ENCODE results near the gene RGSL1. TPM values are rescaled to one million over a fixed set of nuclear protein-coding genes. Genes with fewer than 3 reads are reported as not detected.
A peak's percentile ranks its signal among the peaks of the same experiment; 100 is the strongest.

RGSL1 gene
- total RNA-seq, 1 experiment from 2014 or later, result not detected

- H3K27me3 ChIP-seq (replicated peaks; ENCODE audit: insufficient read depth, low read depth, low read length, poor library complexity), result no peaks in the 10 kb centered on the region
- no peak overlapping the region for H3K27ac ChIP-seq (ENCODE audit: low read depth, low read length, poor library complexity, severe bottlenecking)
- CTCF ChIA-PET, result interaction anchor here (0.5 to 4.9 kb wide), 9 partner anchors 66 to 511 kb away, joined by 3 to 69 read pairs (median 4); no protein-coding TSS in a partner anchor
- intact Hi-C loops (cut with micrococcal nuclease; ENCODE audit: unreplicated experiment), result loop anchor here (2.0 to 5.0 kb wide), 2 partner anchors 148 to 511 kb away; no protein-coding TSS in a partner anchor
- no TSS peak for BruUV-seq (replicated peaks)
- peaks cover 22% of the 10 kb centered on the region for H3K36me3 ChIP-seq (ENCODE audit: insufficient read depth, low read length, poor library complexity, severe bottlenecking)
- TF ChIP-seq EZH2 (IDR thresholded peaks at IDR 0.05; ENCODE audit: borderline replicate concordance, low read depth, low read length, poor library complexity, severe bottlenecking) (no peak), CTCF (conservative IDR thresholded peaks at IDR 0.05; ENCODE audit: low read depth, low read length) (peak; percentile 94)
- no peaks in the 10 kb centered on the region for H3K9me3 ChIP-seq (ENCODE audit: low read depth, low read length, poor library complexity, severe bottlenecking)
- peaks cover 5% of the 10 kb centered on the region for H3K4me1 ChIP-seq (ENCODE audit: insufficient read depth, low read length, poor library complexity, severe bottlenecking)
- POLR2A ChIA-PET (ENCODE audit: low non-redundant PET), result interaction anchor here (0.7 kb wide), 1 partner anchor 367 kb away, joined by 3 read pairs; no protein-coding TSS in a partner anchor
- peak; percentile 76 for DNase-seq (ENCODE audit: low spot score)
- no peak overlapping the region for H3K4me3 ChIP-seq (ENCODE audit: low read depth, low read length, poor library complexity, severe bottlenecking)
Measured at GRCh38 chr1:182595641-182596240, 145.8 kb downstream of the RGSL1 start.

- H3K27me3 ChIP-seq (replicated peaks; ENCODE audit: insufficient read depth, low read depth, low read length, poor library complexity), result no peaks in the 10 kb centered on the region
- no TSS peak for BruUV-seq (replicated peaks)
- DNase-seq (ENCODE audit: low spot score), result no peak
- CTCF ChIA-PET, result interaction anchor here (1.2 to 4.9 kb wide), 2 partner anchors 187 to 190 kb away, joined by 6 to 69 read pairs; no protein-coding TSS in a partner anchor
- peaks cover 17% of the 10 kb centered on the region for H3K4me1 ChIP-seq (ENCODE audit: insufficient read depth, low read length, poor library complexity, severe bottlenecking)
- H3K4me3 ChIP-seq (ENCODE audit: low read depth, low read length, poor library complexity, severe bottlenecking), result no peak overlapping the region
- no peak overlapping the region for H3K27ac ChIP-seq (ENCODE audit: low read depth, low read length, poor library complexity, severe bottlenecking)
- H3K9me3 ChIP-seq (ENCODE audit: low read depth, low read length, poor library complexity, severe bottlenecking), result no peaks in the 10 kb centered on the region
- no peak for TF ChIP-seq CTCF (conservative IDR thresholded peaks at IDR 0.05; ENCODE audit: low read depth, low read length)
- no peak for TF ChIP-seq EZH2 (IDR thresholded peaks at IDR 0.05; ENCODE audit: borderline replicate concordance, low read depth, low read length, poor library complexity, severe bottlenecking)
- POLR2A ChIA-PET (ENCODE audit: low non-redundant PET), result no interaction called here
- intact Hi-C loops (cut with micrococcal nuclease; ENCODE audit: unreplicated experiment), result loop anchor here (5.0 kb wide), 1 partner anchor 150 kb away; no protein-coding TSS in a partner anchor
- H3K36me3 ChIP-seq (ENCODE audit: insufficient read depth, low read length, poor library complexity, severe bottlenecking), result peaks cover 34% of the 10 kb centered on the region
Measured at GRCh38 chr1:182596934-182597333, 147.0 kb downstream of the RGSL1 start.

GRCh38 chr1:182598296-182598695 lies 148.3 kb downstream of the RGSL1 start:
- intact Hi-C loops (cut with micrococcal nuclease; ENCODE audit: unreplicated experiment), result loop anchor here (5.0 kb wide), 1 partner anchor 151 kb away; no protein-coding TSS in a partner anchor
- TF ChIP-seq CTCF (conservative IDR thresholded peaks at IDR 0.05; ENCODE audit: low read depth, low read length) (no peak), EZH2 (IDR thresholded peaks at IDR 0.05; ENCODE audit: borderline replicate concordance, low read depth, low read length, poor library complexity, severe bottlenecking) (no peak)
- Histone ChIP-seq H3K9me3 (ENCODE audit: low read depth, low read length, poor library complexity, severe bottlenecking) (no peaks in the 10 kb centered on the region), H3K4me1 (ENCODE audit: insufficient read depth, low read length, poor library complexity, severe bottlenecking) (peaks cover 28% of the 10 kb centered on the region), H3K27ac (ENCODE audit: low read depth, low read length, poor library complexity, severe bottlenecking) (no peak overlapping the region), H3K36me3 (ENCODE audit: insufficient read depth, low read length, poor library complexity, severe bottlenecking) (peaks cover 43% of the 10 kb centered on the region), H3K27me3 (replicated peaks; ENCODE audit: insufficient read depth, low read depth, low read length, poor library complexity) (no peaks in the 10 kb centered on the region), H3K4me3 (ENCODE audit: low read depth, low read length, poor library complexity, severe bottlenecking) (no peak overlapping the region)
- CTCF ChIA-PET, result interaction anchor here (1.1 to 1.2 kb wide), 3 partner anchors 184 to 188 kb away, joined by 3 to 6 read pairs (median 4); no protein-coding TSS in a partner anchor
- DNase-seq (ENCODE audit: low spot score), result no peak
- no TSS peak for BruUV-seq (replicated peaks)
- POLR2A ChIA-PET (ENCODE audit: low non-redundant PET), result no interaction called here
